ENCODE measurements around the gene CRB2. TPM values are rescaled to one million over a fixed set of nuclear protein-coding genes. Genes with fewer than 3 reads are reported as not detected.

CRB2 gene
- total RNA-seq, 2 donors from 2014 or later = 1.6 to 3.5 TPM

- H3K27me3 ChIP-seq = no peaks in the 10 kb centered on the region
- no peaks in the 10 kb centered on the region for H3K4me1 ChIP-seq
- H3K27ac ChIP-seq = no peak overlapping the region
- H3K4me3 ChIP-seq = no peak overlapping the region
- H3K9me3 ChIP-seq = no peaks in the 10 kb centered on the region
- H3K36me3 ChIP-seq = no peaks in the 10 kb centered on the region
- TF ChIP-seq, protein P1, sequence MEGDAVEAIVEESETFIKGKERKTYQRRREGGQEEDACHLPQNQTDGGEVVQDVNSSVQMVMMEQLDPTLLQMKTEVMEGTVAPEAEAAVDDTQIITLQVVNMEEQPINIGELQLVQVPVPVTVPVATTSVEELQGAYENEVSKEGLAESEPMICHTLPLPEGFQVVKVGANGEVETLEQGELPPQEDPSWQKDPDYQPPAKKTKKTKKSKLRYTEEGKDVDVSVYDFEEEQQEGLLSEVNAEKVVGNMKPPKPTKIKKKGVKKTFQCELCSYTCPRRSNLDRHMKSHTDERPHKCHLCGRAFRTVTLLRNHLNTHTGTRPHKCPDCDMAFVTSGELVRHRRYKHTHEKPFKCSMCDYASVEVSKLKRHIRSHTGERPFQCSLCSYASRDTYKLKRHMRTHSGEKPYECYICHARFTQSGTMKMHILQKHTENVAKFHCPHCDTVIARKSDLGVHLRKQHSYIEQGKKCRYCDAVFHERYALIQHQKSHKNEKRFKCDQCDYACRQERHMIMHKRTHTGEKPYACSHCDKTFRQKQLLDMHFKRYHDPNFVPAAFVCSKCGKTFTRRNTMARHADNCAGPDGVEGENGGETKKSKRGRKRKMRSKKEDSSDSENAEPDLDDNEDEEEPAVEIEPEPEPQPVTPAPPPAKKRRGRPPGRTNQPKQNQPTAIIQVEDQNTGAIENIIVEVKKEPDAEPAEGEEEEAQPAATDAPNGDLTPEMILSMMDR (IDR thresholded peaks at IDR 0.05) = no peak
- no peak for DNase-seq (ENCODE audit: low spot score)
These were observed 9.2 kb upstream of the CRB2 start for GRCh38 chr9:123346826-123347225.

DNA sequence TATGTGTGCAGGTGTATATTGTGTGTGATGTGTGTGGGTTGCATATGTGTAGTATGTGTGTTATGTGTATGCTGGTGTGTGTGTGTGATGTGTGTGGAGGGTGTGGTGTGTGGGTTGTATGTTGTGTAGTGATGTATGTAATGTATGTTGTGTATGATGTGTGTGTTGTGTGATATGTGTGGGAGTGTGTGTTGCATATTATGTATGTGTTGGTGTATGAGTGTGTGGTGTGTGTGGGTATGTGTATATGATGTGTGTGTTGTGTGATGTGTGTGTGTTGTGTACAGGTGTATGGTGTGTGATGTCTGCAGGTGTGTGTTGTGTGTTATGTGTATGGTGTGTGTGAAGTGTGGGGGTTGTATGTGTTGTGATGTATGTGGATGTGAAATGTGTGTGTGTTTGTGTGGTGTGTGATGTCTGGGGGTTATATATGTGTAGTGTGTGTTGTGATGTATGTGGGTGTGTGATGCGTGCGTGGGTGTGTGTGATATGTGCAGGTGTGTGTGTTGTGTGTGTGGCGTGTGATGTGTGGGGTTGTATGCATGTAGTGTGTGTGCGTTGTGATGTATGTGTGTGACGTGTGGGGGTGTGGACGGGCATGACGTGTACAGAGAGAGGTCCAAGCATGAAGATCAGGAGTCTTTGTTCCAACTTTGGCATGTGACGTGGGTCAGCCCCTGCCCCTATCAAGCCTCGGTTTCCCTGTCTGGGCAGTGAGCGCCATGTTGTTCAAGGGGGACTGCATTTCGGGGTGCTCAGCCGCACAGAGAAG is 8.5 kb upstream of the CRB2 start:
- no peak for DNase-seq (ENCODE audit: low spot score)
- Histone ChIP-seq H3K4me3 (no peak overlapping the region), H3K9me3 (no peaks in the 10 kb centered on the region), H3K4me1 (no peaks in the 10 kb centered on the region), H3K27ac (no peak overlapping the region), H3K36me3 (no peaks in the 10 kb centered on the region), H3K27me3 (no peaks in the 10 kb centered on the region)
- TF ChIP-seq, protein P1 (IDR thresholded peaks at IDR 0.05) = no peak

DNA sequence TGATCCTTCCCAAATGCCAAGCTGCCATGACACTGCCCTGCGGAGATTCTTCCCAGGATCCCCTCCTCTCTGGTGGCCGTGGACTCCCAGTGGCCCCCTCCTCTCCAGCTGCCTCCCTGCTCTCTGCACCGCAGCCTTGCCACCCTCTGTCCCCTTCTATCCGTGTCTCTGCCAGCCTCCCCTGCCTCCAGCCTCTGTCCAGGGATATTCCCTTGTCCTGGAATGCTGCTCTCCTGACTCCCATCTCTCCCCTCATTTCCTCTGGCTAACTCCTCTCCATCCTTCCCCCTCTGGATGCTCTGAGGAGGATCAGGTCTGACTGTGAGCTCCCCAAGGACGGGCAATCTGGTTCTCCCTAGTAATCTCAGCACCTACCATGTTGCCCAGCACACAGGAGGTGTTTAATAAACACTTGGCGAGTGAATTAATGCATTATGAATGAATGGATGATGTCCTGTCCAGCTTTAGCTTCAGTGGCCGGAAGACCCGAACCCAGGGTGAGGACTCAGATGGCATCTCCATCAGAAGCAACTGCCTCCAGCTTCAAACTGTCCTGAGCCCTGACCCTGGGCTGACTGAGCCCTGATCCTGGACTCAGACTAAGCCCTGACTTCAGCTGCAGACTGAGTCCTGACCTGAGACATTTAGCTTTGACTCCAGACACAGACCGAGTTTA is 7.5 kb upstream of the CRB2 start:
- no peak for DNase-seq (ENCODE audit: low spot score)
- H3K4me3 ChIP-seq = no peak overlapping the region
- no peak overlapping the region for H3K27ac ChIP-seq
- H3K36me3 ChIP-seq = no peaks in the 10 kb centered on the region
- TF ChIP-seq, protein P1 (IDR thresholded peaks at IDR 0.05) = no peak
- no peaks in the 10 kb centered on the region for H3K27me3 ChIP-seq
- no peaks in the 10 kb centered on the region for H3K4me1 ChIP-seq
- H3K9me3 ChIP-seq = no peaks in the 10 kb centered on the region

DNA sequence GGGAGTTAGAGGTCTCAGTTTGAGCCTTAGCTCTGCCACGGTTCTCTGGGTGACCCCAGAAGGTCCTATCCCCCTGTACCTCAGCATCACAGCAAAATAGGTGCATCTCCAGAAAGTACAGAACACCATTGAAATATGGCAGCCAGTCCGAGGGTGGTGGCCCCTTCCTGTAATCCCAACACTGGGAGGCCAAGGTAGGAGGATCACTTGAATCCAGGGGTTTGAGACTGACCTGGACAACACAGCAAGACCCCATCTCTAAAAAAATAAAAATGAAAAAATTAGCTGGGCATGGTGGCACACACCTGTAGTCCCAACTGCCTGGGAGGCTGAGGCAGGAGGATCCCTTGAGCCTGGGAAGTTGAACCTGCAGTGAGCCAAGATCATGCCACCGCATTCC is 7.0 kb upstream of the CRB2 start:
- H3K27ac ChIP-seq = no peak overlapping the region
- peaks cover 0 to 4% of the 10 kb centered on the region in 2 donors for H3K4me1 ChIP-seq
- H3K9me3 ChIP-seq = no peaks in the 10 kb centered on the region
- no peak overlapping the region for H3K4me3 ChIP-seq
- DNase-seq (ENCODE audit: low spot score) = no peak
- no peaks in the 10 kb centered on the region for H3K36me3 ChIP-seq
- H3K27me3 ChIP-seq = no peaks in the 10 kb centered on the region
- TF ChIP-seq, protein P1 (IDR thresholded peaks at IDR 0.05) = no peak

DNA sequence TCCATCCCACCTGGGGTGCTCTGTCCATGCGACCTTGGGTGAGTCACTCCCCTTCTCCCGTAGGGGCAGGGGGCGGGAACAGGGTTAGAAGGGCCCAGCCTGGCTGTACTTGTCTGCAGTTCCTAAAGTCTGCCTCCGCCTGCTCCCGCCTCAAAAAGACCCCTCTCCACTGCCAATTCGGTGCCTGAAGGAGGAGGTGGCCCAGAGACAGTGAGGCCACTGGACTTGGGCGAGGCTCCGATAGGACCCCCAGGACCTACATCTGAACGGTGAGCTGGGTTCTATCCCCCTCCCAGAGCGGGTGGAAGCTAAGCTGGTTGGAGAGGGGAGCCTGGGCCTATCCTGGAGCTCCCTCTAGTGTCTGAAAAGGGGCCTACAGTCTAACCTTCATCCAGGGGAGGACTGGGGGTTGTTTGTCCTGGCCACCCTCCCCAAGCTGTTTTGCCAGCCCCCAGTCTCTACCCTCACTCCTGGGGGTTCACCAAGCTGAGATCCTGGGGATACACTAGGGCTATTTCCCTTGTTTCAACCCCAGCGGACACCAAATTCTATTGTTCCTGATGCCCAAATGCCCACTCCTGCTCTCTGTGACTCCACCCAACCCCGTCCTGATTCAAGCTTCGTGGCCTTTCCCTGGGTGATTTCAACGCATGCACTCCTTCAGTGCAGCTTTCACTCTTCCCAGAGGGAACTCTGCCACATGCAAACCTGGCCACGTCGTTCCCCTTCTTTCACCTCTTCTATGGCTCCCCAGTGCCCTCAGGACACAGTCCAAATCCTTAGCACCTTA is 6.1 kb upstream of the CRB2 start:
- Histone ChIP-seq H3K27ac (no peak overlapping the region), H3K4me3 (no peak overlapping the region), H3K9me3 (no peaks in the 10 kb centered on the region), H3K36me3 (no peaks in the 10 kb centered on the region), H3K27me3 (no peaks in the 10 kb centered on the region), H3K4me1 (peaks cover 0 to 13% of the 10 kb centered on the region in 2 donors)
- no peak for DNase-seq (ENCODE audit: low spot score)
- TF ChIP-seq, protein P1 (IDR thresholded peaks at IDR 0.05) = peak; percentile 94 to 96

All from right atrium auricular region (tissue), 2 donors.